NCI-H82 treated with DMSO at 0.1 percent for 48 hours (cell line): Measurements from ENCODE around the gene TMEM186.
"Not testable (repeated sequence)": the region's sequence is repeated elsewhere in the genome, so short reads cannot be mapped to it uniquely, and the experiment has no call there.

ENCODE experiments used
- DNase-seq: peaks from one replicate; lab custom pipeline; 2025; ENCODE audit not compliant: unreplicated experiment; lab: John Stamatoyannopoulos, UW

TMEM186 gene, protein sequence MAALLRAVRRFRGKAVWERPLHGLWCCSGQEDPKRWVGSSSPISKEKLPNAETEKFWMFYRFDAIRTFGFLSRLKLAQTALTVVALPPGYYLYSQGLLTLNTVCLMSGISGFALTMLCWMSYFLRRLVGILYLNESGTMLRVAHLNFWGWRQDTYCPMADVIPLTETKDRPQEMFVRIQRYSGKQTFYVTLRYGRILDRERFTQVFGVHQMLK

DNA sequence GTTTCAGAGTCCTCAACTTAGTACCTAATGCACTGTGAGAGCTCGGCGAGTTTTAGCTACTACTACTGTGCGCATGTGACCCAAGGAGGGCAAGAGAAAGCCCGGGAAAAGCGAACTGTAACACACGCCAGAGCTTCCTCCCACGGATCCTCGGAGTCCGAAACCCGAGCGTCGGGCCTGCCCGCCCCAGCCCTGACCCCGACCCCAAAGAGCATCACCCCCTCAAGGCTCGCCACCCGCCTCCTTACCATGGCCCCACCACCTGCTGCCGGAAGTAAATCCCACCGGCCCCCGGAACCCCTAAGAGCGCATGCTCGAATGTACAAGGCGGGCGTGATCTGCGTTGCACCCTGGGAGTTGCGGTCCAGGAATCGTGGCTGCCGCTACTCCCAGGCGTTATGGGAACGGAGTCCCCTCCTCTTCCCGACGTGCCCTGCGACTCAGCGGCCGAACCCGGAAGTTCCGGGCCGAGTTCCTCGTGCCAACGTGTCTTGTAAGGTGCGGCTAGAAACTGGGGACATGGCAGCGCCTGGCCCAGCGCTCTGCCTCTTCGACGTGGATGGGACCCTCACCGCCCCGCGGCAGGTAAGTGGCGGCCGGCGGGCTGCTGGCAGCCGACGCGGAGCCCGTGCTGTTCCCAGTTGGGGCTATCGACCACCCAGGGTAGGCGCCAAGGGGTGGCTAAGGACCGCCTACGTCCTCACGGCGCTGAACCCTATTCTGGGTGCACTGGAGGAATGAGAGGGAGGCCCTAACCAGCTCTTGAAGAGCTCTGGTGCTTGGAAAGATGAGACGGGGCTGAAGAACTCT lies at the start of gene TMEM186, which contains the start of gene PMM2:
TMEM186 (minus strand) TSS at position 276 of the 810 bp plus-strand sequence; CDS start at position 251, 25 bp downstream.
PMM2 (plus strand) TSS at position 476 of the 810 bp plus-strand sequence; CDS start at position 520, 44 bp downstream.
- DNase-seq: peak; percentile 86

DNA sequence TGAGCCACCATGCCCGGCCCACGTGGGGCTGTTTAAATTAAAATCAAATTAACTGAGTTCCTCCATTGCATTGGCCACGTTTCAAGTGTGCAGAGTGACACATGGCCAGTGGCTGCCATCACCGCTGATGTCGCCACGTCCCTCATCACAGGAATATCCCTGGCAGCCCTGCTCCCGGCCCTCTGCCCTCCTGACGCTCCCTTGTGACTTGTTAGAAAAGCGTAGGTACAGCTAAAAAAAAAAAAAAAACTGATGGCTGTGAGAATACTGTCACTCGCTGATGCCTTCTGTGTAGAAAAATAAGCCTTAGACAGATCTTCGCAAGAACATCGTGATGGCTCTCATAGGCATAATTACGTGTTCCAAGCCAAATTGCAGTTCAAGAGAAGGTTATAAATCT lies 49.7 kb upstream of the TMEM186 start:
- no peak for DNase-seq

DNA sequence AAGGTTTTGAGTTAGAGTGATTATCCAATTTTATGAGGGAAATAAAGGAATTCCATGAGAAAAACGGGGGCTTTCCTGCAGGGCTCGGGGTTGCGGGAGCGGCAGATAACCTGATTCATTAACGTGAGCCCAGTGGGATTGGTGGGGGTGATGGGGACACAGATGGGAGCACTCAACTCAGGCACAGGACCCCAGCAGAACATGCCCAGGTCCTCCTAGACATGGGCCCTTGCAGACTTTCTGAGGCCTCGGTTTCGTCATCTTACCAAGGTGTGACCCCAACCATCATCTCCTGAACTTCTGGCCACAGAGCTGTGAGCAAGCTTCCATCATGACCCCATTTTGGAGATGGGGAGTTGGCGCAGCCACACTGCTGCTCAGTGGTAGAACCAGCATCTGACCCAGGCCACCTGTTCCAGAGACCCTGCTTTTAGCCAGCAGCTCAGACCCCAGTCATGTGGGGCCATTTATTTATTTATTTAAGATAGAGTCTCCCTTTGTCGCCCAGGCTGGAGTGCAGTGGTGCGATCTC lies 49.0 kb upstream of the TMEM186 start:
- no peak for DNase-seq

DNA sequence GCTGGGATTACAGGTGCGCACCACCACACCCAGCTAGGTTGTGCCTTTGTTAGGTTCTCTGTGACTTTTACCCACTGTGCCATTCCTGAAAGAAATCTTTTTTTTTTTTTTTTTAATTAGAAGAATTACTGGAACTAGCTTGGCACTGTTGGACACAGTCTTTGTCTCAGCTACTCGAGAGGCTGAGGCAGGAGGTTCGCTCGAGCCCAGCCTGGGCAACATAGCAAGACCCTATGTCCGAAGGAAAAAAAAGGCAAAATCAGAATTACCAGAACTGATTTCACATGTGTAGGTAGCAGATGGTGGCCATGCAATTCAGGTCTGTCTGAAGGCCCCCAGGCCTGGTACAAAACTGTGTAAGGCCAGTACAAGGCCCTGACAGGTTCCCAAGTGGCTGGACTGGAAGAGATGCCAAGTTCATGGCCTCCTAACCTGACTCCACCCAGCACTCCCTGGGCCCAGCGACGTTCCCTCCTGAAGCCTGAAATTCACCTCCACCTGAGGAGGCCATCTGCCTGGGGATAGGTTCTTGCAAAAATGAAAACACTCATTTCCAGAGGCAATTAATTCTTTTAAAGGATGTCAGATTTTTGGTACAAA lies 48.4 kb upstream of the TMEM186 start:
- no peak for DNase-seq

DNA sequence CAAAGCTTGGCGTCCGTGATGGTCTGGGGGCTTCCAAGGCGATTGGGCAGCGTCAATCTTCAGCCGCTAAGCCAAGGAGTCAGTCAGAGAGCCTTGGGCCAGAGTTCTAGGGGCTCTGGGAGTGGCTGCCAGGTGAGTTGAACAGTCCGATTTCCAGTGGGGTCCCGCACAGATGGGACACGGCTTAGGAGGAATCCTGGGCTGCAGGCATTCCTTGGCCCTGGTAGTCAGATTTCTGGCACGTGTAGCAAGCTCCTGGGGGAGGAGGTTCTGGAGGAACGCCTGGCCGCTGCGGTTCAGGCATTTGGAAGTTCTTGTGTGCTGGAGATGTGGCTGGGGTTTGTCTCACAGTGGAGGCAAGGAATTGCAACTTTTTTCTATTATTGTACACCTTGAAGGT lies 45.9 kb upstream of the TMEM186 start:
- DNase-seq: not testable (repeated sequence)

DNA sequence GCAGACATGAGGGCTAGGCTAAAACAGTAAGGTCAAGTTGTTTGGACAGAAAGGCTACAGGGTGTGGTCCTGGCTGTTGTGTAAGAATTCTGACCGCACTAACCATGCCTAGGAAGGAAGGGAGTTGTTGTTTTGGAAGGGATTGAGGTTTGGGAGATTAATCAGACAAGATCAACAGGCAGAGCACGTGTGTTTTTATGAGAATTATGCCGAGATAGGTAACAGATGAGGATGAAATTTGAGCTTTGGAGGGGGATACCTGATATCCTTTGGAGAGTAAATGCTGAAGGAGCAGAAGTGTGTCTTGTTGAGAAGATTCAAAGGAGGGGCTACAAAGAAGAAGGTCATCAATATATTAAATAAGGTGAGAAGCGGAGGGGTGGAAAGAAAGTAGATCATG lies 44.6 kb upstream of the TMEM186 start:
- peak; percentile 12 for DNase-seq

DNA sequence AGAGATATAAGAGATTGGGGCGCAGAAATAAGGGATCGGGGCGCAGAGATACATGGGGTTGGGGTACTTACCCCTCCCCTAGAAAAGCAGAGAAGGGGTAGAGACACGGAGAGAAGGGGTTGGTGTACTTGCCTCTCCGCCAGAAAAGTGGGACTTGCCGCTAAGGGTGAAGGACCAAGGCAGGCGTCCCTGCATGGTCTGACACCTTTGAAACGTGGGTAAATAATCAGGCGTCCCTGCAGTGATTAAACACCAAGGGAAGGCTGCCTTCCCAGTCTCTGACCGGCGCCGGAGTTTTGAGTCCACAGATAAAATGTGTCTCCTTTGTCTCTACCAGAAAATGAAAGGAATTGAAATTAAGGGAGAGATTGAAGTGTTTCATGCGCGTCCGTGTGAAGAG lies 40.2 kb upstream of the TMEM186 start:
- DNase-seq: not testable (repeated sequence)

DNA sequence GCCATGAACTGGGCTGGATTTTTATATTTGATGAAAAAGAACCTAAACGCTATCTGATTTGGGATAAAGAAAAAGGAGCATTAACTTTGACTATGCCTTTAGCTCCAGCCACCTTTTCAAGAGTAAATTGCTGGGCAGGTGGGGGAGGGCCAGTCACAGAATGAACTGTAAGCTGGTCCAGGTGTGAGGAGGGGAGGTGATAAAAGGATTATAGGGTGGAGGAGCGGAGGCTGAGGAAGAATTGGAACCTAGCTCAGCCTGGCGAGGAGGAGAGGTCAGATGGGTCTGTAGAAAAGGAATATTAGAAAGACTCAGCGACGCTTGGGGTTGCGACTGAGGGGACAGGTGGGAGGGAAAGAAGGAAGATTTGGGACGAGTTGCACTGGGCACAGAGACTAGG lies 39.4 kb upstream of the TMEM186 start:
- peak; percentile 12 for DNase-seq

DNA sequence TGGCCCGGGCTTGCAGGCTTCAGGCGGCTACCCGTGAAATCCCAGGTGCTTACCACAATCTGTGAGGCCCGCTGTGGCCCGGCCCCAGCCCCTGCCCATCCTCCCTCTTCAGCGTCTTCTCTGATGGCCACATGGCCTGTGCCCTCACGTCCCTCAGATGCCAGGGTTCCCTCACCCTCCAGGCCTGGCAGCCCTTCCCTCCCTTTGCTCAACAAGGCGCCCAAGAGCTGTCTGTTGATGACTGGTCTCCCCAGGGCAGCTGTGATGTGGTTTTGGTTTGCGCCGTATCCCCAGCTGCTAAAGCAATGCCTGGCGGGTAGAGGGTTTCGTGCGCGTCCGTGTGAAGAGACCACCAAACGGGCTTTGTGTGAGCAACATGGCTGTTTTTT lies 35.3 kb upstream of the TMEM186 start:
- no peak for DNase-seq

DNA sequence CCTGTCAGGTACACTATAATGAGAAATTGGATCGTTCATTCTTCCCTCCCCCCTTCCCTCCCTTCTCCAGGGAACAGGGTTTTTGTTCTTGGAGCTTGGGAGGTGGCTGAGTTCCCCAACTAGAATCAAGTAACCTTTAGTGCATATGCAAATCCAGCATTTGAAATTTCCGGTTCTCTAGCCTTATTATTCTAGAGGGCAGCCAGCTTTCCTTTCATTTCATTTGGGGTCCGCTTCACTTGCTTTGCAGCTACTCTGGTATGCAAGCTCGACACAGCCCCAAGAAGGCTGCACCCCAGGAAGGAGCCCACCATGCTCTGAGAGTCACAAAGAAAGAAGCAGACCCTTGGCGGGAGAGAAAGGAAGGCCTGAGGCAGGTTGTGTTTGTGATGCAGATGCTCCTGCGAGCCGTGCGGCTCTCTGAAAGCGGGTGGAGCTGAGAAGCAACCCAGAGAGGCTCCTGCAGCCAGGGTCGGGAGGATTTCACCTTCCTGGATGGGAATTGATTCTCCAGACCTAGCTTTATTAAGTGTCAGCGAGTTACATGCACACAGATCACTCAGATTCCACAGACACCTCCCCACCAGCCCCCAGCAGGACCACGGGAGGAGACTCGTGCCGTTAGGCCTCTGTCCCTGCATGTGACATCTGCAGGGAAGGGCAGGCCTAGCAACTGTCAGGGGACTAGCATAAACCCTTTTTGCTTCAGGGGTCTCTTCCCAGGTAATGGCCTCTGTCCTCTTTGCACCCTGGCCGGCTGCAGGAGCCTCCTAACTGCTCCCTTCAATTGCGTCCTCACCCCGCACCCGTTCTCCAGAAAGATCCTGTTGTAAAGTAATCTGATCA lies 34.7 kb upstream of the TMEM186 start:
- DNase-seq: no peak

DNA sequence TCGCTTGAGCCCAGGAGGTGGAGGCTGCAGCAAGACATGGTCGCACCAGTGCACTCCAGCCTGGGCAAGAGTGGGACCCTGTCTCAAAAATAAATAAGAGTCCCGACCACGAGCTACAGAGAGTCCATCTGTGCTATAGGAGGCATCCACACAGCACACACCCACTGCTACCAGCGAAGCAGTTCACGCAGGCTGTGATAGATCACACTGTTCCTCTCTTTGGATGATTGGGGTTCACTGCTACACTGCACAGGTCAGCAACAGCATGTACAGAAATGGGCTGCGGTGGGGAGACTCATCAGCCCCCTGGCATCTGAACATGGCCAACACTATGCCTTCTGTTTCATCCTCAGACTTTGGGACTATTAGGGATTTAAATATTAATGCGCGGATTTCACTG lies 34.0 kb upstream of the TMEM186 start:
- no peak for DNase-seq

DNA sequence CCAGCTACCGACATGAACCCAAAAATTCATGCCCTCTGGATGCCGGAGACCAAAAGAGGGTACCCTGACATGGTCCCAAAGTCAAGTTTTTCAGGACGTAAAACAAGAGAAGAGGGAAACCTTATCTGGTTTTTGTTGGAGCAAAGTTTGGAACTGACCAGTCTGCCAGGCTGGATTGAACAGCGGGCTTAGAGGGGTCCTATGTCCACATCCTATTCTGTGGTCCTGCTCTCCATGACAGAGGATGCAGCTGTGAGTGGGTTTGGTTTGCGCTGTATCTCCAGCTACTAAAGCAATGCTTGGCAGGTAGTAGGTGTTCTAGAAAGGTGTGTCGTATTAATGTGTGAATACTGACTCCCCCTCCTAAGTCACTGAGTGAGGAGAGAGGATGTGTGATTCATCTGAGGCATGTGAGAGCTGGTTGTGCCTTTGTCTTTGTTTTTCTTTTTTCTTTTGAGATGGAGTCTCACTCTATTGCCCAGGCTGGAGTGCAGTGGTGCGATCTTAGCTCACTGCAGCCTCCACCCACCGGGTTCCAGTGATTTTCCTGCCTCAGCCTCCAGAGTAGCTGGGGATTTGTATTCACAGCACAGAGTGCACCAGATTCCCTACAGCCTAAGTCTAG lies 31.2 kb upstream of the TMEM186 start:
- no peak for DNase-seq

DNA sequence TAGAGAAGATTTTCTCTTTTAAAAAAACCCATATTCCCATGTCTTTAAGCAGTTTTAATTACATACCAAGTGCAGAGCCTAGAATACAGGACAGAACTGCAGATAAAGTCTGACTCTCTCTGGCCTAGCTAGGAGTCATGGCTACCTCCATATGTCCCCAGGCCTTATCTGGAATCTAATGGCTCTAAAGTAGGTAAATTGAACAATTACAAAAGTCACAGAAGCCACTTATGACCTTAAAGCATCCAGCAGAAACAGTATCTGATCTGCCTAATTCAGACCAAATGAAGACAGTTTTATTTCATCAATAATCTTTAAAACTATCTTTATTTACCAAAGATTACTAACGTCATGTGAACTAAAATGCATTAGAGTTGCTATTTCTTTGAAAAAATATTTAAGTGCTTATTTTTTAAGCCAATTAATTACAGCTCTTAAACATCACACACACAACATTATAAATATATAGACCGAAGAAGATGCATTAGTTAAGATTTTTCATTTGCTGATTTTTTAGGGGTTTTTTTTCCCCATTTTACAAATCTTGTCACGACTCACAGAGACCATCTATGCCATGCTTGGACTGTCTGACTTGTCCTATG lies 28.9 kb upstream of the TMEM186 start:
- no peak for DNase-seq

DNA sequence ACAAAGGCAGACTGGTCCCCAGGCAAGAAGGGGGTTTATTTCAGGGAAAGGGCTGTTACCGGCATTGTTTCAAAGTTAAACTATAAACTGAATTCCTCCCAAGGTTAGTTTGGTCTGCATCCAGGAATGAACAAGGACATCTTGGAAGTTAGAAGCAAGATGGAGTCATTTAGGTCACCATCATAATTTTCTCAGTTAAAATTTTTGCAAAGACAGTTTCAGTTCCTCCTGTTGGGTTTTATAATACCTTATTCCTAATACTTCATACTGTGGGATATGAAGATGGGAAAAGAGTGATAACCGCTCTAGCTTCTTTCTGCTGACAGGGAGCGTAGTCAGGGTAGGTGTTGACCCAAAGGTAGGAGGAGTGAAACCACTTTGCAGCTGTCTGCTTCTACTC lies 25.0 kb upstream of the TMEM186 start:
- DNase-seq: no peak

DNA sequence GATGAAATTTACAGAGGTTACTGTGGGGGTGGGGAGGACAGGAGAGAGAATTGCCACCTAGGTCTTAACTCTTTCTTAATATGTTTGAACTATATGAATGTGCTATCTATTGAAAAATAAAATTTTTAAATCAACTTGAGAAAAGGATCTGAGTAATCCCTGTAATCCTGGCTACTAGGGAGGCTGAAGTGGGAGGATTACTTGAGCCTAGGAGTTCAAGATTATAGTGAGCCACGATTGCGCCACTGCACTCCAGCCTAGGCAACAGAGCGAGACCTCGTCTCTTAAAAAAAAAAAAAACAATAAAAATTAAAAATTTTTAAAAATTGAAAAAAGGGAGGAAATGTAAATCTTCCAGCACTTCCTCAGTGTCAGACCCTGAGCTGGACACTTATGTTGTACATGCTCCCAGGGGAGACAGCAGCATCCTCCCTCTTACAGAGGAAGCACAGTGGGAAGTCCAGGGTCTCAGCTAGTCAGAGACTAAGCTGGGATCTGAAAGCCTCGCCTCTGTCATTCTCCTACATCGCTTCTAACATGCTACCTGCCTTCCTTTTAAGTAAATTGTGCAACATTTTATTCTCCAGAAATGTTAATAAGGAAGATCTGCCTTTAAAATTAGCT lies 22.1 kb upstream of the TMEM186 start:
- no peak for DNase-seq

DNA sequence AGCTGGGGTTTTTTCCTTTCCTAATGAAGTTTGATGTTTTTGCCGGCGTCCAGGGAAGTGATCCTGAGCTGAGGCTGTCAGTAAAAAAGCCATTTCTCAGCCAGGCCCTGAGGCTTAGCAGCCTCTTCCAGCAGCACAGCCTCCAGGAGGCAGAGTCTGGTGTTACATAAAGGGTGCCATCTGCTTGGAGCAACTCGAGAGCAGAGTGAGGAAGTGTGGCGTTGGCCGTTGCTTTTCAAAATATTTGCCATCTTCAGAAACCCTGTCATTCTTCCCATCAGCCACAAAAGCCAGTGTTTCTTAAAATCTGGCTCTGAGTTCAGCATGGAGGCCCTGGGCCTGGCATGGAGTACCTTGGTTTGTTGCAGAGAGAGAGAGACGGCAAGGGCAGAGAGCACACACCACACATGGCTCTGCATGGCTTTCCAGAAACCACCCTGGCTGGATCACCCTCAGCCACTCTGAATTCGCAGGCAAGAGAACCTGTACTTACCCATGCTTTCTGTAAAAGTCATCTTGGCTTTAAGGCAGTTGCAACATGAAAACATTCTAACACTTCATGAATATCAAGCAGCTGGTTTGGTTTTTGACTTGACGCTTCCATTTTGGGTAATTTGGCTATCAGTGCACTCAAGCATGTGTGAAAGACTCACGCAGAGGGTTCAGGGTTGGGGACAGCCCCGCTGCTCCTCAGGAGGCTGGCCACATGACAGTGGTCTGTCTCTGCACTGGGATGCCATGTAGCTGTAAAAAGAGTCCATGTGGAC lies 21.2 kb upstream of the TMEM186 start:
- no peak for DNase-seq

DNA sequence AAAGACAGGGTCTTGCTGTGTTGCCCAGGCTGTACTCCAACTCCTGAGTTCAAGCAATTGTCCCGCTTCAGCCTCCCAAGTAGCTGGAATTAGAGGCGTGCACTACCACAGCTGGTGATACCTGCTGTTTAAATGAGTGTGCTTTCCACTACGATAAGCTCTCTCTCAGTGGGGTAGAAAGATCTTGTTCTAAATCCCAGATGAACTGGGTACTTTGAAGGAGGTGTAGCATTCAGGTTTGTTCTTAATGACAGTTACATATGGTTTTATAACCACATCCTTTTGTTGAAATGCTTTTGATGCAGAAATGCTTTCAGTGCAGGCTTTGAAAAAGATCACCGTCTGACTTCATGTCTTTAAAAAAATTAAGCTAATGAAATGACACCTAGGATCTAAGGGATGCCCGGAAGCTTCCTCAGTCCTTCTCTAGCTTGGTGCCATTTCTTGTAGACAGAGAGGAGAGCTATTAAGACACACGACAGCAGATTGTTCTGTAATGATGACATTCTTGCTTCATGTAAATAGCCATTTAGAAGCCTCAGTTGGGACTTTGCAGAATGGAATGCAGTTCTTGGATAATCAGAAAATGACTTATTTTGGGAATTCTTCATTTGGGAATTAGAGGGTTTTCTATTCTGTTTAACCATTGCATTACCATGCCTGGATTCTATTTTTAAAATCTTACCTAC lies 19.7 kb upstream of the TMEM186 start:
- DNase-seq: no peak

DNA sequence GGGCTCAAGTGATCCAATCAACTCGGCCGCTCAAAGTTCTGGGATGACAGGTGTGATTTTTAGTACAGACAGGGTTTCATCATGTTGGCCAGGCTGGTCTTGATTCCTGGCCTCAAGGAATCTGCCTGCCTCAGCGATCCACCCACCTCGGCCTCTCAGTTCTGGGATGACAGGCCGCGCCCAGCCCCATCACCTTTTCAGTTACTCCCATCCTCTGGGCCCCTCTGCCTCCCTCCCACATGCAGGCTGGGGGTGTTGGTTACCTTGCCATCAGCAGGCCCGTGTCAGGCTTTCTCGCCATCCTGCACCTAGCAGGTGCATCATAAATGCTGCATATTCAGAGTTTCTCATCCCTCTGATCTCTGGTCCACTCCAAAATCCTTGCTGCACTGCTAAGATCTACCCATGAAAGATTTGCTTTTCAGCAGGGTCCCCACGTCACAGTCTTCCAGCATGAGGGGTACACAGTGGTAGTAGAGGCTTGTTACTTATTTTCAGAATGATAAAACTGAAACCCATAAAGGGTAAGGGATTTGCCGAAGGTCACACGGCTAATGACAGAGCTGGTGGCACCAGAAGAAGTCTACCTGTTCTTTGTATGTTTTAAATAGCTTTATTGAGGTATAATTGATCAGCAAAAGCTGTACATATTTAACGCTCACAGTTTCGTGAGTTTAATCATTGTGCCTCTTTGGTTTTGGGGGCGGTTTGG lies 16.8 kb upstream of the TMEM186 start:
- DNase-seq: no peak
